Common myeloid progenitor, CD34-positive (primary cell): ENCODE results near the gene H1-8.
"Not testable (repeated sequence)": the region's sequence is repeated elsewhere in the genome, so short reads cannot be mapped to it uniquely, and the experiment has no call there.

Experiments used
- CTCF ChIA-PET: fragments of 350-600 bp; sonication (Branson Sonifier 250); formaldehyde crosslinking; loops from one replicate; lab custom pipeline; 2021; ENCODE audit warnings: antibody characterized with exemption; lab: Charles Lee
- POLR2A ChIA-PET: fragments of 350-600 bp; sonication (Branson Sonifier 250); formaldehyde crosslinking; loops from one replicate; lab custom pipeline; 2021; ENCODE audit warnings: antibody characterized with exemption; lab: Charles Lee
- DNase-seq, 3 donors: peaks; one replicate each; pipeline versions ENCODE4 v3.0.0 to v3.0.0-alpha.2; 2013
- H3K27ac ChIP-seq, 2 experiments: 1 replicate in 1 of 2; 2 replicates in 1 of 2; pipeline ENCODE4 v1.7.0; 2013; ENCODE audit warnings: inconsistent platforms in 2 of 2, low read length in 2 of 2, mild to moderate bottlenecking in 2 of 2, low read depth in 1 of 2, moderate library complexity in 1 of 2; ENCODE audit not compliant: severe bottlenecking in 2 of 2, insufficient read depth in 1 of 2, poor library complexity in 1 of 2
- H3K27me3 ChIP-seq, 5 experiments: replicated peaks in 2 of 5; 1 replicate in 3 of 5; 2 replicates in 2 of 5; pipeline versions ENCODE4 v1.6.1 to v1.7.0; 2013; ENCODE audit warnings: low read length in 4 of 5, mild to moderate bottlenecking in 2 of 5, moderate library complexity in 2 of 5, inconsistent platforms in 1 of 5; ENCODE audit not compliant: insufficient read depth in 5 of 5, control insufficient read depth in 4 of 5
- H3K36me3 ChIP-seq, 4 experiments: 1 replicate in 2 of 4; 2 replicates in 2 of 4; pipeline versions ENCODE4 v1.6.1 to v1.7.0; 2013; ENCODE audit warnings: low read length in 3 of 4, control low read depth in 1 of 4, mild to moderate bottlenecking in 1 of 4; ENCODE audit not compliant: control insufficient read depth in 4 of 4, insufficient read depth in 4 of 4
- H3K4me1 ChIP-seq, 4 experiments: 1 replicate in 3 of 4; 2 replicates in 1 of 4; pipeline versions ENCODE4 v1.6.1 to v1.7.1; 2013; ENCODE audit warnings: low read length in 3 of 4, mild to moderate bottlenecking in 3 of 4, control low read depth in 1 of 4, inconsistent platforms in 1 of 4, moderate library complexity in 1 of 4; ENCODE audit not compliant: control insufficient read depth in 4 of 4, insufficient read depth in 4 of 4; ENCODE audit errors: control extremely low read depth in 1 of 4
- H3K4me3 ChIP-seq, 7 experiments: 1 replicate in 4 of 7; 2 replicates in 3 of 7; pipeline versions ENCODE4 v1.5.1 to v1.7.0; 2013; ENCODE audit warnings: mild to moderate bottlenecking in 7 of 7, low read length in 6 of 7, moderate library complexity in 6 of 7, inconsistent platforms in 2 of 7, low read depth in 2 of 7, control low read depth in 1 of 7; ENCODE audit not compliant: insufficient read depth in 4 of 7, control insufficient read depth in 1 of 7; ENCODE audit errors: extremely low read depth in 1 of 7
- H3K9me3 ChIP-seq, 5 experiments: 1 replicate in 4 of 5; 2 replicates in 1 of 5; pipeline versions ENCODE4 v1.6.1 to v1.7.1; 2013; ENCODE audit warnings: low read length in 4 of 5, mild to moderate bottlenecking in 2 of 5, inconsistent platforms in 1 of 5, low read depth in 1 of 5, moderate library complexity in 1 of 5; ENCODE audit not compliant: control insufficient read depth in 4 of 5, insufficient read depth in 2 of 5; ENCODE audit errors: control extremely low read depth in 1 of 5
- WGBS: methylation state at CpG from one replicate; pipeline ENCODE4 v1.1.5; 2013; ENCODE audit not compliant: insufficient coverage; 5-methylcytosine and 5-hydroxymethylcytosine counted together

H1-8 gene

GRCh38 chr3:129515108-129515820 is 27.7 kb upstream of the H1-8 start:
- 98% methylated on average over 11 of the region's 25 CpGs for WGBS
- H3K27ac ChIP-seq, H3K4me1 ChIP-seq, DNase-seq, H3K9me3 ChIP-seq, CTCF ChIA-PET, H3K27me3 ChIP-seq, H3K4me3 ChIP-seq, POLR2A ChIA-PET: not testable (repeated sequence)
- H3K36me3 ChIP-seq = peaks cover 9 to 87% (median 33%) of the 10 kb centered on the region in 4 experiments

DNA sequence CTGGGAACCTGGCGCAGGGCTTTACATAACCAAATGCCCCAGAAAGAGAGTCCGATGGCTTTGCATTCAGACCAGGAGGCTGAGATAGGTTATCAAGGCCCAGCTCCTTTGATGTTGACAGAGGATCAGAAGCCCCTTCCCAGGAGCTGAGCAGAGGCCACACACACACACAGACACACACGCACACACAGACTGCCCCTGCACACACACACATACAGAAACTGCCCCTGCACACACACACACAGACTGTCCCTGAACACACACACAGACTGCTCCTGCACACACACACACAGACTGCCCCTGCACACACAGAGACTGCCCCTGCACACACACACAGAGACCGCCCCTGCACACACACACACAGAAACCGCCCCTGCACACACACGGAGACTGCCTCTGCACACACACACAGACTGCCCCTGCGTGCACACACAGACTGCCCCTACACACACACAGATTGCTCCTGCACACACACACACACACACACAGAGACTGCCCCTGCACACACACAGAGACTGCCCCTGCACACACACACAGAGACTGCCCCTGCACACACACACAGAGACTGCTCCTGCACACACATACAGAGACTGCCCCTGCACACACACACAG is 27.0 kb upstream of the H1-8 start:
- H3K9me3 ChIP-seq, CTCF ChIA-PET, DNase-seq, H3K4me3 ChIP-seq, H3K4me1 ChIP-seq, POLR2A ChIA-PET, H3K27ac ChIP-seq, H3K27me3 ChIP-seq: not testable (repeated sequence)
- peaks cover 7 to 81% (median 30%) of the 10 kb centered on the region in 4 experiments for H3K36me3 ChIP-seq
- WGBS = 97% methylated on average over 4 of the region's 7 CpGs

GRCh38 chr3:129517516-129517915 is 25.5 kb upstream of the H1-8 start:
- Histone ChIP-seq H3K9me3 (no peaks in the 10 kb centered on the region), H3K4me3 (no peak overlapping the region), H3K27ac (no peak overlapping the region), H3K36me3 (peaks cover 4 to 68% (median 27%) of the 10 kb centered on the region in 4 experiments), H3K27me3 (no peaks in the 10 kb centered on the region), H3K4me1 (no peaks in the 10 kb centered on the region)
- 98% methylated on average over 4 of the region's 7 CpGs for WGBS
- no peak for DNase-seq
- ChIA-PET CTCF (interaction anchor here (0.9 kb wide), 1 partner anchor 20 kb away, joined by 3 read pairs; no protein-coding TSS in a partner anchor), POLR2A (no interaction called here)

DNA sequence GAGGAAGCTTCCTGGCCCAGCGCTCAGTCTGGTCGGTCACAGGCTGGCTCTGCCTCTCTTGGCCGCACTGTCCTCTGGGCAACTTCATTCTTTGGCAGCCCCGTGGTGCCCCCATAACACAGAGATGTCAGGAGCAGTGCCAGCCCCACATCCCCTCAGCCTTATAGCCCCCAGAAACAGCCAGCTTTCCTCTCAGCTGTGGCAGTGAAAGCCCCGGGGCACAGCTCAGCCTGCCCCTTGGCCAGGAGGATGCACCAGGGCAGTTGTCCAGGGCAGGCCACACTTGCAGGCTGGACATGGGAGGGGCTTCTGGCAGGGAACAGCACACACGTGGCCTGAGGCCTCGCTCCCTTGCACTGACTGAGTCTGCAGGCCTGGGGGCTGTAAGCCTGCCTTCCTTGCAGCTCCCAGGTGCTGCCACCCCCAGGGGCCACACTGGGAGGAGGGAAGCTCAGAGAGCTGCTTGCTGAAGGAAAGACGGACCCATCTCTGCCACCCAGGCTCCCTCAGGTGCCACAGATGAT is 24.9 kb upstream of the H1-8 start:
- no peaks in the 10 kb centered on the region for H3K27me3 ChIP-seq
- H3K4me1 ChIP-seq = no peaks in the 10 kb centered on the region
- no peak overlapping the region for H3K4me3 ChIP-seq
- no peak for DNase-seq
- CTCF ChIA-PET = interaction anchor here (0.9 kb wide), 1 partner anchor 19 kb away, joined by 3 read pairs; no protein-coding TSS in a partner anchor
- H3K9me3 ChIP-seq = no peaks in the 10 kb centered on the region
- no peak overlapping the region for H3K27ac ChIP-seq
- POLR2A ChIA-PET = no interaction called here
- 98% methylated on average over 5 of the region's 8 CpGs for WGBS
- peaks cover 4 to 62% (median 24%) of the 10 kb centered on the region in 4 experiments for H3K36me3 ChIP-seq

GRCh38 chr3:129518581-129518980 is 24.4 kb upstream of the H1-8 start:
- no peaks in the 10 kb centered on the region for H3K9me3 ChIP-seq
- H3K4me1 ChIP-seq = no peaks in the 10 kb centered on the region
- H3K27me3 ChIP-seq = no peaks in the 10 kb centered on the region
- POLR2A ChIA-PET = no interaction called here
- CTCF ChIA-PET = no interaction called here
- 98% methylated on average over 4 of the region's 8 CpGs for WGBS
- H3K36me3 ChIP-seq = peaks cover 4 to 57% (median 22%) of the 10 kb centered on the region in 4 experiments
- no peak overlapping the region for H3K4me3 ChIP-seq
- no peak for DNase-seq
- H3K27ac ChIP-seq = no peak overlapping the region

DNA sequence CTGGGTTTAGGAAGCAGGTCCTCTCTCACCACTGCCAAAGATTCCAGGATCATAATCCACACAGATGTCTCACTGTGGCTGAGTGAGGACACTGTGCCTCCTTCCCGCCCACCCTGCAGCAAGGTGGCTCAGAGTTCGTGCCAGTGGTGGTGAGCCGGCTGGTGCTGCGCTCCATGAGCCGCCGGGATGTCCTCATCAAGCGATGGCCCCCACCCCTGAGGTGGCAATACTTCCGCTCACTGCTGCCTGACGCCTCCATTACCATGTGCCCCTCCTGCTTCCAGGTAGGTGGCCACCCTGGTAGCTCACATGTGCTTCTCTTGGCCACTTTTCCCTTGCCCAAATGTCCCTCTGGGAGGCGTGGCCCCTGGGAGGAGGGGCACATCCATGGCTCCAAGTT is 23.5 kb upstream of the H1-8 start:
- WGBS = 100% methylated on average over 8 of the region's 10 CpGs
- H3K27me3 ChIP-seq = no peaks in the 10 kb centered on the region

More for the DNA sequence above, 23.5 kb upstream of the H1-8 start:
- CTCF ChIA-PET = no interaction called here
- Histone ChIP-seq H3K27ac (no peak overlapping the region), H3K4me1 (no peaks in the 10 kb centered on the region), H3K9me3 (no peaks in the 10 kb centered on the region), H3K36me3 (peaks cover 4 to 48% (median 18%) of the 10 kb centered on the region in 4 experiments), H3K4me3 (no peak overlapping the region)
- DNase-seq = no peak
- POLR2A ChIA-PET = no interaction called here
